ENCODE measurements around the gene MICU2. TPM values are rescaled to one million over a fixed set of nuclear protein-coding genes. Genes with fewer than 3 reads are reported as not detected.

Gene MICU2
- total RNA-seq, 1 donor from 2014 or later, result 64.4 TPM

DNA sequence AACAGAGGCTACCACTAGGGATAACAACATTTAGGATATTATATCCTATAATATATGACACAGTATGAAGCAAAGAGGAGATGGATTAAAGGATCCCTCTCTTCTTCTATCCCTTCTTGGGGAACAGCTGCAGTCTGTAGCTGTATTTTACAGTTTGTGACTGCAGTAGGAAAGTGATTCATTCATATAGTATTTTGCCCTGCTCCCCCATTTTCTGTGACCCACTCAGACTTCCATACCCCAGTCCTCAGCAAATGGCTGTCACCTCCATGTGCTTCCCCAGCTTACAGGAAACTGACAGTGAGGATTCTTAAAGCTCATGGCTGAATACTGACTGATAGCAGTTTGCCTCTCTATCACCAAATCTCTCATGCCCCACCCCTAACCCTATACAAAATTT, 27.5 kb downstream of the MICU2 start:
- intact Hi-C loops (cut with micrococcal nuclease), result no loop called here
- TF ChIP-seq, protein P1, sequence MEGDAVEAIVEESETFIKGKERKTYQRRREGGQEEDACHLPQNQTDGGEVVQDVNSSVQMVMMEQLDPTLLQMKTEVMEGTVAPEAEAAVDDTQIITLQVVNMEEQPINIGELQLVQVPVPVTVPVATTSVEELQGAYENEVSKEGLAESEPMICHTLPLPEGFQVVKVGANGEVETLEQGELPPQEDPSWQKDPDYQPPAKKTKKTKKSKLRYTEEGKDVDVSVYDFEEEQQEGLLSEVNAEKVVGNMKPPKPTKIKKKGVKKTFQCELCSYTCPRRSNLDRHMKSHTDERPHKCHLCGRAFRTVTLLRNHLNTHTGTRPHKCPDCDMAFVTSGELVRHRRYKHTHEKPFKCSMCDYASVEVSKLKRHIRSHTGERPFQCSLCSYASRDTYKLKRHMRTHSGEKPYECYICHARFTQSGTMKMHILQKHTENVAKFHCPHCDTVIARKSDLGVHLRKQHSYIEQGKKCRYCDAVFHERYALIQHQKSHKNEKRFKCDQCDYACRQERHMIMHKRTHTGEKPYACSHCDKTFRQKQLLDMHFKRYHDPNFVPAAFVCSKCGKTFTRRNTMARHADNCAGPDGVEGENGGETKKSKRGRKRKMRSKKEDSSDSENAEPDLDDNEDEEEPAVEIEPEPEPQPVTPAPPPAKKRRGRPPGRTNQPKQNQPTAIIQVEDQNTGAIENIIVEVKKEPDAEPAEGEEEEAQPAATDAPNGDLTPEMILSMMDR (IDR thresholded peaks at IDR 0.05; ENCODE audit: borderline replicate concordance), result no peak
- no peak overlapping the region for H3K27ac ChIP-seq (replicated peaks)
- no peak for DNase-seq
- peaks cover 16% of the 10 kb centered on the region for H3K4me1 ChIP-seq
- no peak overlapping the region for H3K4me3 ChIP-seq
- H3K36me3 ChIP-seq, result no peaks in the 10 kb centered on the region
- H3K9me3 ChIP-seq (replicated peaks), result no peaks in the 10 kb centered on the region
- H3K27me3 ChIP-seq (ENCODE audit: low read depth), result no peaks in the 10 kb centered on the region

DNA sequence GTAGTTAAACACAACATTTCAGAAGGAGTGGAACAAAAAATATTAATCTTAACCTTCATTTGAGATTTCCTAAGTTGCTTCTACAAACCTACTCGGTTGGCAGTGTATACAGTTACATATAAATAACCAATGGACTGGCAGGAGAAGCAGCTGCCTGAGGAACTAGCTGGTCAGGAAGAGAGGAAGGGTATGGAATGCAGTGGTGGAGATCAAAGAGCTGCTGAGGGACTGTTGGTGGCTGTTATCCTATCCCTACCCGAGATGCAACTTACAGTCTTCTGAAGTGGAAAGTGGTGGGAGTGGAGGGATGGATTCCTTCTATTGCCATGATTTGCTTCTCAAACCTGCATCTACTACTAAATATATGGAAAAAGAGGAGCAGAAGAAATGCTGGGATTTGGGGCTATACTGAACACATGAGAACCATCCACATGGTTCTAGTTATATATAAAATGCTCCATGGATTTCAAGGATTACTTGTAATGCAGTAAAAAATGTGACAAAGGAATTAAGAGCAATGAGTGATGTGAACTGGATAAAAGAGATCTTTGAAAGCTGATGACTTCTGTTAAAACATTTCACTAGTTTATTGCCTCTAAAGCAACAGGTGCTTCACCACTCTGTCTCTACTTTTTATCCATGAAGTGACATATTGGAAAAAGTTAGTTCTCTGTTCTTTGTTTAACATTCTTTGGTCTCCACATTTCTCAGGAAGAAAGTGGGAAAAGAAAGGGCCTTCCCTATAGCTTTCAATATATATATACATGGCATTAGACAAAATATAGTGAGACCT, 29.9 kb downstream of the MICU2 start:
- H3K27ac ChIP-seq (replicated peaks), result no peak overlapping the region
- intact Hi-C loops (cut with micrococcal nuclease), result no loop called here
- peaks cover 16% of the 10 kb centered on the region for H3K4me1 ChIP-seq
- no peaks in the 10 kb centered on the region for H3K27me3 ChIP-seq (ENCODE audit: low read depth)
- no peaks in the 10 kb centered on the region for H3K36me3 ChIP-seq
- H3K4me3 ChIP-seq, result no peak overlapping the region
- no peaks in the 10 kb centered on the region for H3K9me3 ChIP-seq (replicated peaks)
- TF ChIP-seq, protein P1 (IDR thresholded peaks at IDR 0.05; ENCODE audit: borderline replicate concordance), result no peak
- DNase-seq, result no peak

DNA sequence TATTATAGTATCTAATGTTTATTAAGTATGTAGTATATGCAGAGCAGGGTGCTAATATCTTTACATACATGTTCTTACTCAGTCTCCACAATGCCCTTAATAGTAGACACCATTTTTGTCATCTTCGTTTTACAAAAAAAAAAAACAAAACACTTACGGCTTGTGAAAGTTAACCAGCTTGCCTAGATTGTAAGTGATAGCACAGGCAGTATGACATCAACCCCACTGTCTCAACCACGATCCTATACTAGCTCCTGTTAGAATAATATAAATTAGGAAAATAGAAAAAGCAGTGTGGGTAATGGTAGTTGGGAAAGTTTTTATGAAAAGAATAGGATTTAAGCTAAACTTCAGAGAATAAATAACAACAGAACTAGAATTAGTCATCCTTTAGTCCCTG, 34.3 kb downstream of the MICU2 start:
- Histone ChIP-seq H3K9me3 (replicated peaks) (no peaks in the 10 kb centered on the region), H3K27me3 (ENCODE audit: low read depth) (no peaks in the 10 kb centered on the region), H3K27ac (replicated peaks) (no peak overlapping the region), H3K4me1 (peaks cover 16% of the 10 kb centered on the region), H3K36me3 (peaks cover 19% of the 10 kb centered on the region), H3K4me3 (no peak overlapping the region)
- intact Hi-C loops (cut with micrococcal nuclease), result no loop called here
- TF ChIP-seq, protein P1 (IDR thresholded peaks at IDR 0.05; ENCODE audit: borderline replicate concordance), result no peak
- DNase-seq, result no peak

DNA sequence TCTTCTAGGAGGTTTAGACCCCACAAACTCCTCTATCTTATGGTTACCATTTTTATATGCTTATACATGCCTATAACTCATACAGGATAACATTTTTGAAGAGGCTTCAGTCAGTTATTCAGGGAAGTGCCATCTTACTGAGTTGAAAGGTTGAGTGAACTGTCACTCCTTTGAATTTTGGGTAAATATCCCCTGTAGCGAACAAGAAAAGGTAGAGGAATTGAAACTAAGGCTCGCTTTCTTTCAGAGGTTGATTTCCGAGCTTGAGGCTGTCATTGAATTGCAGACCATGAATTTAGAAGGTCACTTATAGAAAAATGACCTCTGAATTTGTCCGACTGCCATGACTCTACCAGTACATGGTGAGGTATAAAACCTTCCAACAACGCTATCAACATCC, 35.1 kb downstream of the MICU2 start:
- Histone ChIP-seq H3K27ac (replicated peaks) (no peak overlapping the region), H3K4me1 (peaks cover 12% of the 10 kb centered on the region), H3K4me3 (no peak overlapping the region), H3K27me3 (ENCODE audit: low read depth) (no peaks in the 10 kb centered on the region), H3K36me3 (peaks cover 27% of the 10 kb centered on the region), H3K9me3 (replicated peaks) (no peaks in the 10 kb centered on the region)
- no peak for DNase-seq
- intact Hi-C loops (cut with micrococcal nuclease), result no loop called here
- TF ChIP-seq, protein P1 (IDR thresholded peaks at IDR 0.05; ENCODE audit: borderline replicate concordance), result no peak

DNA sequence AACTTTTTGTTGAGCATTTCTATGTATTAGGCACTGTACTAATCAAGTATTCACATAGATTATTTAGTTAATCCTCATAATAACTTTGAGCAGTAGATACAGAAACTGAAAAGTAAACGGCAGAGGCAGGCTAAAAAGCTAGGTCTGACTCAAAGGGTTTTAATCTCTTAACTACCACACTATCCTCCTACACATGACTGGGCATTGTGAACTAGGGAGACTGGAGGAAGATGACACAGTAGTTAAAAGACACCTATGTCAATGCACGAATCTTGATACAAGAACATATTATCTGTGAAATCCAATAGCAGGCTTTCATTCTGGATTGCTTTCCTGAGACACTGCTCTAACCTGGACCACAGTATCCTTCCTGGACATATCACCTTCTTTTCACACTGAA, 36.3 kb downstream of the MICU2 start:
- Histone ChIP-seq H3K27me3 (ENCODE audit: low read depth) (no peaks in the 10 kb centered on the region), H3K36me3 (peaks cover 39% of the 10 kb centered on the region), H3K4me1 (peaks cover 11% of the 10 kb centered on the region), H3K9me3 (replicated peaks) (no peaks in the 10 kb centered on the region), H3K4me3 (no peak overlapping the region), H3K27ac (replicated peaks) (no peak overlapping the region)
- no peak for DNase-seq
- intact Hi-C loops (cut with micrococcal nuclease), result no loop called here
- TF ChIP-seq, protein P1 (IDR thresholded peaks at IDR 0.05; ENCODE audit: borderline replicate concordance), result no peak
